ENCODE data around the gene ITPRIPL2.

The ITPRIPL2 gene

DNA sequence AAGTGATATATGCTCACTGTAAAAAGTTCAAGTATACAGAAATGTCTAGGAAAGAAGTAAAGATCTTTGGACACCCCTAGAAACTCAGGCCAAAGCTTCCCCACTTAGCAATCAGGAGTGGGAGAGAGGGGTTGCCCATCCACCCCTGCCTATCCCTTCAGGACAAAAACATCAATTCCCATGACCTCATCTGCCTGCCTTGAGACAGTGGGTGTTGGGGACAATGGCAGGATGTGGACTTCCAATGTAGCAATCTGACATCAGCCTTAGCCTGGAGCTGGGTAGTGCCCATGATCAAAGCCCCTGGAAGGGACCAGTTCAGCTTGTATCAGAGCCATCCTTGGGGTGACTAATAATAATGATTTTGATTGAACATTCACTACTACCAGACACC is 18.1 kb downstream of the ITPRIPL2 start:
- no peak for DNase-seq (ENCODE audit: low read depth)
- TF ChIP-seq, protein P1, sequence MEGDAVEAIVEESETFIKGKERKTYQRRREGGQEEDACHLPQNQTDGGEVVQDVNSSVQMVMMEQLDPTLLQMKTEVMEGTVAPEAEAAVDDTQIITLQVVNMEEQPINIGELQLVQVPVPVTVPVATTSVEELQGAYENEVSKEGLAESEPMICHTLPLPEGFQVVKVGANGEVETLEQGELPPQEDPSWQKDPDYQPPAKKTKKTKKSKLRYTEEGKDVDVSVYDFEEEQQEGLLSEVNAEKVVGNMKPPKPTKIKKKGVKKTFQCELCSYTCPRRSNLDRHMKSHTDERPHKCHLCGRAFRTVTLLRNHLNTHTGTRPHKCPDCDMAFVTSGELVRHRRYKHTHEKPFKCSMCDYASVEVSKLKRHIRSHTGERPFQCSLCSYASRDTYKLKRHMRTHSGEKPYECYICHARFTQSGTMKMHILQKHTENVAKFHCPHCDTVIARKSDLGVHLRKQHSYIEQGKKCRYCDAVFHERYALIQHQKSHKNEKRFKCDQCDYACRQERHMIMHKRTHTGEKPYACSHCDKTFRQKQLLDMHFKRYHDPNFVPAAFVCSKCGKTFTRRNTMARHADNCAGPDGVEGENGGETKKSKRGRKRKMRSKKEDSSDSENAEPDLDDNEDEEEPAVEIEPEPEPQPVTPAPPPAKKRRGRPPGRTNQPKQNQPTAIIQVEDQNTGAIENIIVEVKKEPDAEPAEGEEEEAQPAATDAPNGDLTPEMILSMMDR (conservative IDR thresholded peaks at IDR 0.05; ENCODE audit: low read length): no peak
- H3K4me3 ChIP-seq (ENCODE audit: low read length): no peak overlapping the region

DNA sequence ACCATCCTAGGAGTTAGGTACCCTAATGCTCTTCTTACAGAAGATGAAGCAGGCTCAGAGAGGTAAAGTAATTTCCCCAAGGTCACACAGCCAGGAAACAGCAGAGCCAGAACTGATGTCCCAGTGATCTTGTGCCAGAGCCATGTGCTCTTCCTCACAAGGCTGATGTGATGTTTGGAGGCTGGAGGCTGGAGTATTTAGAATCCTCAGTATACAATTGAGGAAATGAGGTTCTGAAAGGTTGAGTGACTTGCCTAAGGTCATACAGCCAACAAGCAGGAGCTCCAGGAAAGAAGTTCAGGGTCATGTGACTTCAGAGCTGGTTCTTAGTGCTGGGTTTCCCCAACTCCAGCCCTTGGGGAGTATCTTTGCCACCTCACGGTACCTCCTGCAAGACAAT is 18.5 kb downstream of the ITPRIPL2 start:
- no peak for DNase-seq (ENCODE audit: low read depth)
- TF ChIP-seq, protein P1 (conservative IDR thresholded peaks at IDR 0.05; ENCODE audit: low read length): no peak

DNA sequence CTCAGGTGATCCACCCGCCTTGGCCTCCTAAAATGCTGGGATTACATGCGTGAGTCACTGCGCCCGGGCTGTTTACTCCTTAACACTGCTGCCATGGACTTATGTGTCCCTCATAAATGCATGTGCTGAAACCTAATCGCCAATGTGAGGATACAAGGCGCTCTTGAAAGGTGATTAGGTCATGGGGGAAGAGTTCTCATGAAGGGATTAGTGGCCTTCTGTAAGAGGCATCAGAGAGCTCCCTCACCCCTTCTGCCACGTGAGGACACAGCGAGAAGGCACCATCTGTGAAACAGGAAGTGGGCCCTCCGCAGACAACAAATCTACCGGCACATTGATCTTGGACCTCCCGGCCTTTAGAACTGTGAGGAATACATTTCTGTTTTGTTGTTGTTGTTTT is 19.1 kb downstream of the ITPRIPL2 start:
- TF ChIP-seq, protein P1 (conservative IDR thresholded peaks at IDR 0.05; ENCODE audit: low read length): no peak
- no peak for DNase-seq (ENCODE audit: low read depth)
- H3K4me3 ChIP-seq (ENCODE audit: low read length): no peak overlapping the region

More for the DNA sequence above, 18.5 kb downstream of the ITPRIPL2 start:
- no peak overlapping the region for H3K4me3 ChIP-seq (ENCODE audit: low read length)

DNA sequence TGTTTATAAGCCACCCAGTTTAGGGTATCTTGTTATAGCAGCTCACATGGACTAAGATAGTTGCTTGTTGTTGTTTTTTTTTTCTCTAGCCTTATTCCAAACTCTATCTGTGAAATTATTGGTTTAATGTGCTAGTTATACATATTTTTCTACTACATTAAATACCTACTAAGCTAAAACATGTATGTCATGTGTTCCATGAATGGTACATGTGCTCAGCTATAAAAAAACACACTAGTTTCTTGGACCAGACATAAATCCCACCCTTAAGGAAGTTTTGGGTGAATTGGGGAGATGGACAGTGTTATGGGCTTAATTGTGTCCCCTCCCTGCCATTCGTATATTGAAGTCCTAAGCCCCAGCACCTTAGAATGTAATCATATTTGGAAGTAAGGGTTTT is 19.8 kb downstream of the ITPRIPL2 start:
- no peak overlapping the region for H3K4me3 ChIP-seq (ENCODE audit: low read length)
- TF ChIP-seq, protein P1 (conservative IDR thresholded peaks at IDR 0.05; ENCODE audit: low read length): no peak
- no peak for DNase-seq (ENCODE audit: low read depth)

DNA sequence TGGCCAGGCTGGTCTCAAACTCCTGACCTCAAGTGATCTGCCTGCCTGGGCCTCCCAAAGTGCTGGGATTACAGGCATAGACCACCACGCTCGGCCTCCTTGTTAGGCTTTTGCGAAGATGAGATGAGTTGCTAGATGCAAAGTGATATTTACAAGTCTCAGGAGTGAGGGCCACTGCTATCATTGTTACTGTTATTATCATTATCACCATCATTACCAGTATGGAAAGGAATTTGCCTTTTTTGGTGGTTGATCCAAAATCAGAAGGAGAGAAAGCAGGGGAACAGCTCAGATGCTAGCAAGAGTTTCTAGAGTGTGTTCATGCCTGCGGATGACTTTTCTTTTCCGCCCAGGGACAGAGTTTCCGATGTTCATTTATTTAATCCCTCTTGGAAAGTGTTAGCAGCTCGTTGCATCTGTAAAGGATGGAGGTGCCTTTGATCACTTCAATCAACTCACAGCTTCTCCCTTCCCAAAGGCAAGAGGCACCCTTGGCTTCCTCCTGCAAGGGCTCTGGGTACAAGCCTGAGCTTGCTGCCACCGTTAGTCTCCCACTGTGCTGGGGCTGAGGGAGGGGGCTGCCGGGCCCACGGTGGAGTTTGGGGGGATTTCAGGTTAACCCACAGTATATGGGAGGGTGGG is 21.6 kb downstream of the ITPRIPL2 start:
- DNase-seq (ENCODE audit: low read depth): no peak

DNA sequence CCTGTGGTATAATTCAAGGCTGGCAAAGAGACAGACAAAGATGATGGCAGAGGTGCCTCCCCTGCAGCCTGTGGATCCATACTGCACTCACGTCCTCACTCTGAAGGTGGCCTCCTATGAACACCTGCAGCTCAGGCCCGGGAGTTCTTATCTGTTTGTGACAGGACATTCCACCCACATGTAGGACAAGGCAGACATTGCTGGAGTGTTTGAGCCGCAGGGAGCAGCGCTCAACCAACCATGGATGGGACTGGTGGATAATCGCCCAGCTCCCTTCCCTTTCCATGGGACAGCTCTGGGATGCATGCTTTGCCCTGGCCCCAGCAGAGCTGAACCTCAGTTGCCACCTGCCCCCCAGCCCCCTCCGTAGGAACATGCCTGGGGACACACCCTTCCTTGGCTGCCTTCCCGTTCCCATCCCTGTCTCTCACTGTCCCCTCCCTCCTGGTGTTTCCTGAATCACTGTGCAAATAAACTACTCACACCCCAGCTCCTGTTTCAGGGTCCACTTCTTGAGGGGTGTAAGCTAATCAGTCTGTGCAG is 22.2 kb downstream of the ITPRIPL2 start:
- TF ChIP-seq, protein P1 (conservative IDR thresholded peaks at IDR 0.05; ENCODE audit: low read length): no peak
- DNase-seq (ENCODE audit: low read depth): peak; percentile 31
- H3K4me3 ChIP-seq (ENCODE audit: low read length): no peak overlapping the region

More for the DNA sequence above, 21.6 kb downstream of the ITPRIPL2 start:
- TF ChIP-seq, protein P1 (conservative IDR thresholded peaks at IDR 0.05; ENCODE audit: low read length): no peak
- H3K4me3 ChIP-seq (ENCODE audit: low read length): no peak overlapping the region

DNA sequence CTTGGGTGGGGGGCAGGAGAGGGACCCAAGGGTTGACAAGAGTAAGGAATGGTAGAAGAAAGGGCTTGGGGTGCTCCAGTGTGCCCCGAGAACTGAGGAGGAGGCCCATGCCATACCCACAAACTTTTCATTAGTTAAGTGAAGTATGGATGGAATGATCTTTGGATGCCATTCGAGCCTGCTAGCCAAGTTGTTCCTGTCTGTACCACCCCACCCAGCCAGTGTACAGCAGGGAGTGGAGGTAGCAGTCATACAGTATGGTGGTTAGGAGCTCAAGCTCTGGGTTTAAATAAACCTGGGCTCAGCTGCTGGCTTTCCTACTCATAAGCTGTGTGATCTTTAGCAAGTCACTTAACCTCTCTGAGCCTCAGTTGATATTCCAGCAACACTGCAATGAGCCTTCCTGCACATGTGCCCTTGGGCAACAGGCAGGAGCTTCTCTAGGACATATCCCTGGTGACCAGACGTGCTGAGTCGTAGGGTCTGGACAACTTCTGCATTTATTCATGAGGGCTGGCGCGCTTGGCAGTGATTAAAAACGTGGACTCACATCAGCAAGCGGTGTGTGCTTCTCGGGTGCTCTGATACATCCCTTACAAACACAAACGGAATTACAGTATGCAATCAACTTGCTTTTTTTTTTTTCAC is 22.9 kb downstream of the ITPRIPL2 start:
- TF ChIP-seq, protein P1 (conservative IDR thresholded peaks at IDR 0.05; ENCODE audit: low read length): no peak
- no peak overlapping the region for H3K4me3 ChIP-seq (ENCODE audit: low read length)

More for the DNA sequence above, 22.9 kb downstream of the ITPRIPL2 start:
- peak; percentile 59 for DNase-seq (ENCODE audit: low read depth)

Data from AG10803 (cell line).